Neutrophil (primary cell): ENCODE data around the gene ZNF506.
"Not testable (repeated sequence)": the region's sequence is repeated elsewhere in the genome, so short reads cannot be mapped to it uniquely, and the experiment has no call there.

Experiments
- H3K27ac ChIP-seq: fragments of 200-600 bp; sonication (generic); 2 replicates; pipeline ENCODE4 v1.5.1; 2016; ENCODE audit warnings: mild to moderate bottlenecking, moderate library complexity
- H3K27me3 ChIP-seq: fragments of 200-600 bp; sonication (generic); 2 replicates; pipeline ENCODE4 v1.6.0; 2016; ENCODE audit warnings: mild to moderate bottlenecking
- H3K36me3 ChIP-seq: fragments of 200-600 bp; sonication (generic); 2 replicates; pipeline ENCODE4 v1.5.1; 2017
- H3K4me1 ChIP-seq, 2 experiments: fragments of 200-600 bp in 1 of 2; sonication (generic) in 1 of 2; 1 replicate in 1 of 2; 2 replicates in 1 of 2; pipeline versions ENCODE4 v1.5.1 to v1.6.1; 2013 to 2016; ENCODE audit warnings: low read depth in 1 of 2, low read length in 1 of 2, mild to moderate bottlenecking in 1 of 2, moderate library complexity in 1 of 2; ENCODE audit not compliant: control insufficient read depth in 1 of 2, insufficient read depth in 1 of 2
- H3K4me3 ChIP-seq, 2 experiments: fragments of 200-600 bp in 1 of 2; sonication (generic) in 1 of 2; 1 replicate in 1 of 2; 2 replicates in 1 of 2; pipeline ENCODE4 v1.5.1; 2013 to 2016; ENCODE audit warnings: low read depth in 1 of 2, low read length in 1 of 2, mild to moderate bottlenecking in 1 of 2, moderate library complexity in 1 of 2
- H3K9me3 ChIP-seq: fragments of 200-600 bp; sonication (generic); 2 replicates; pipeline ENCODE4 v1.5.1; 2016
- TF ChIP-seq, protein P1 (sequence below): fragments of 200-600 bp; sonication (generic); IDR thresholded peaks from 2 replicates; pipeline ENCODE4 v1.5.1; 2016; ENCODE audit warnings: antibody characterized with exemption

The ZNF506 gene

DNA sequence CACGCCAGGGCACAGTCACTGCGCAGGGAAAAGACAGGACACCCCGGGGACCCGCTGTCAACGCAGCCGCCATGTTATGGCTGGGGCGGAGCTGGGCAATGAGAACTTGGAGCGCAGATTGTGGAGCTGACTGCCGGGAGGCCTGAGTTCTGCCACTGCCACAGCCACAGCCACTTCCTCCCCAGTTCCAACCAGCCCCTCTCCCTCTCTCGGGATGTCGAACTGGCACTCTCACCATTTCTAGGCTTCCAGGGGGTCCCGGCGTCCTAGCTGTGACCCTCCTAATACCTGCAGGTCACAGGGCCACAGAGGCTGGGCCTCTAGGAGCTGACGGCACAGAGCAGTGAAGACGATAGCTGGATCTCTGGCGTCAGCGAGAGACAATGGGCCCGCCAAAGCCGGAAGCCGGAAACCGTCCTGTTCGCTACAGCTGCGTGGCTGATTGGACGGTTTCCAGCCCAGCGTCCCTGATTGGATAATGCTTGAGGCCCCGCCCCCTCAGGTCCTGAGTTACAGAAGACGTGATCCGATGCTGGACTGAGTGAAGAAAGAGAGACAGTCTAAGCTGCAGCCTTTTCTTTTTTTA lies at the start of gene ZNF506:
TSS of gene ZNF506 (minus strand) at position 385 of the 586 bp plus-strand sequence. CDS start at position 238, 147 bp downstream.
- Histone ChIP-seq H3K27me3 (no peaks in the 10 kb centered on the region), H3K9me3 (peaks cover 4% of the 10 kb centered on the region), H3K4me3 (peak within 1 kb of the TSS; percentile 71 to 89), H3K36me3 (no peaks in the 10 kb centered on the region), H3K27ac (peak within 1 kb of the TSS; percentile 95), H3K4me1 (peaks cover 10 to 14% of the 10 kb centered on the region in 2 experiments)
- TF ChIP-seq, protein P1, sequence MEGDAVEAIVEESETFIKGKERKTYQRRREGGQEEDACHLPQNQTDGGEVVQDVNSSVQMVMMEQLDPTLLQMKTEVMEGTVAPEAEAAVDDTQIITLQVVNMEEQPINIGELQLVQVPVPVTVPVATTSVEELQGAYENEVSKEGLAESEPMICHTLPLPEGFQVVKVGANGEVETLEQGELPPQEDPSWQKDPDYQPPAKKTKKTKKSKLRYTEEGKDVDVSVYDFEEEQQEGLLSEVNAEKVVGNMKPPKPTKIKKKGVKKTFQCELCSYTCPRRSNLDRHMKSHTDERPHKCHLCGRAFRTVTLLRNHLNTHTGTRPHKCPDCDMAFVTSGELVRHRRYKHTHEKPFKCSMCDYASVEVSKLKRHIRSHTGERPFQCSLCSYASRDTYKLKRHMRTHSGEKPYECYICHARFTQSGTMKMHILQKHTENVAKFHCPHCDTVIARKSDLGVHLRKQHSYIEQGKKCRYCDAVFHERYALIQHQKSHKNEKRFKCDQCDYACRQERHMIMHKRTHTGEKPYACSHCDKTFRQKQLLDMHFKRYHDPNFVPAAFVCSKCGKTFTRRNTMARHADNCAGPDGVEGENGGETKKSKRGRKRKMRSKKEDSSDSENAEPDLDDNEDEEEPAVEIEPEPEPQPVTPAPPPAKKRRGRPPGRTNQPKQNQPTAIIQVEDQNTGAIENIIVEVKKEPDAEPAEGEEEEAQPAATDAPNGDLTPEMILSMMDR, result peak; percentile 6

DNA sequence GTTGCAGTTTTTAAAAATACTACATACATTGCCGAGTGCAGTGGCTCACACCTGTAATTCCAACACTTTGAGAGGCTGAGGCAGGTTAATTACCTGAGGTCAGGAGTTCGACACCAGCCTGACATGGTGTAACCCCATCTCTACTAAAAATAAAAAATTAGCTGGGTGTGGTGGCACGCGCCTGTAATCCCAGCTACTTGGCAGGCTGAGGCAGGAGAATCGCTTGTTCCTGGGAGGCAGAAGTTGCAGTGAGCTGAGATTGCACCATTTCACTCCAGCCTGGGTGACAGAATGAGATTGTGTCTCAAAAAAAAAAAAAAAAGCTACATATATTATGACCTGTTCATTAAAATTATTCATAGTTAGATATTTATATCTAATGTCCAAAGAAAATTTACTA lies 48.5 kb upstream of the ZNF506 start:
- not testable (repeated sequence) for H3K27me3 ChIP-seq, H3K36me3 ChIP-seq, H3K27ac ChIP-seq, H3K4me3 ChIP-seq
- peaks cover 10 to 12% of the 10 kb centered on the region in 2 experiments for H3K4me1 ChIP-seq
- peaks cover 13% of the 10 kb centered on the region for H3K9me3 ChIP-seq

DNA sequence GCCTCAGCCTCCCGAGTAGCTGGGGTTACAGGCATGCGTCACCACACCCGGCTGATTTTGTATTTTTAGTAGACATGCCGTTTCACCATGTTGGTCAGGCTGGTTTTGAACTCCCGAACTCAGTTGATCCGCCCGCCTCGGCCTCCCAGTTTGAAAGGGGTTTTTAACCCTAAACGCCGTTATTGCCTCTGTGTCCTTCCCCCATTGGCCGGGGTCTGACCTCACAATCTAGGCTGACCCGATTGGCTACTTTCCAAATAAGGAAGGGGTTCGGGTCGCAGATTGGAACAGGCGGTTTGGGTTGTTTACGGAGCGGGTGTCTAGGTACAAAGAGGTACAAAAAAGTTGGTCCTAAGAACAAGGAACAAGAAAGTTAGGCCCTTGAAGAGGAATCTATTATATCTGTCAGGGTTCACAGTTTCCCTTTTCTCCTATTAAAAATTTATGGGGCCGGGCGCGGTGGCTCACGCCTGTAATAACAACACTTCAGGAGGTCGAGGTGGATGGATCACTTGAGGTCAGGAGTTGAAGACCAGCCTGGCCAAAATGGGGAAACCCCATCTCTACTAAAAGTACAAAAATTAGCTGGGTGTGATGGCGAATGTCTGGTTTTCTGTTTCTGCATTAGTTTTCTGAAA lies 45.2 kb upstream of the ZNF506 start:
- Histone ChIP-seq H3K27me3 (no peaks in the 10 kb centered on the region), H3K4me1 (peaks cover 10 to 12% of the 10 kb centered on the region in 2 experiments), H3K36me3 (no peaks in the 10 kb centered on the region), H3K27ac (peak overlapping the region; percentile 86), H3K4me3 (peak overlapping the region; percentile 76 to 89), H3K9me3 (no peaks in the 10 kb centered on the region)
- TF ChIP-seq, protein P1, result no peak

DNA sequence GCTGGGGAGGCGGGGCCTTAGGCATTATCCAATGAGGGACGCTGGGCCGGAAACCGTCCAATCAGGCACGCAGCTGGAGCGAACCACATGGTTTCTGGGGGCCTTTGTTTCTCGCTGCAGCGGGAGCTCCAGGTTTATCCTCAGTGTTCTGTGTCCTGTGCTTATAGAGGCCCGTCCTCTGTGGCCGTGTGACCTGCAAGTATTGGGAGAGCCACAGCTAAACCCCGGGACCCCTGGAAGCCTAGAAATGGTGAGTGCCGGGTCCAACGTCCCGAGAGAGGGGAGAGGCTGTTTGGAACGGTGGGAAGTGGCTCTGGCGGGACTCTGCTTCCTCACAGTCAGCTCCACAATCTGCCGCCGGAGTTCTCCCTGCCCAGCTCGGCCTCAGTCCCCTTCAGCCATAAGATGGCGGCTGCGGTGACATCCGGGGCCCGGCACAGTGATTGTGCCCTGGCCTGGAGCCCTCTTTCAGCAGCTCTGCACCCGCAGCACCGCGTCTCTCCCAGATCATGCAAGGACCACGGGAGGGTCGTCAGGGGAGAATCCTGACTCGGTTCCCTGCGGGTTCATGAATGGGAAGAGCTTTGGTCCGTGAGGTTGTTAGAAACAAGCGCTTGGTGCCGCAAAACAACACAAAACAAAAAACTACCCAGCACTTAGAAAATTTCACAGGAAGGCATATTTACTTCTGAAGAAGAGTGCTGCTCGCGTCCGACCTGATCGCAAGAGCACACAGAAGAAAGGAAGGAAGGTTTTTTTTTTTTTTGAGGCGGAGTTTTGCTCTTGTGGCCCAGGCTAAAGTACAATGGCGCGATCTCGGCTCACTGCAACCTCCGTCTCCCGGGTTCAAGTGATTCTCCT lies 44.4 kb upstream of the ZNF506 start, which contains the start of gene ZNF253:
TSS of gene ZNF253 (plus strand) at position 133 of the 861 bp plus-strand sequence. CDS start at position 248, 115 bp downstream.
- TF ChIP-seq, protein P1, result no peak
- peaks cover 10 to 12% of the 10 kb centered on the region in 2 experiments for H3K4me1 ChIP-seq
- H3K4me3 ChIP-seq, result peak within 1 kb of the TSS; percentile 76 to 89
- peak within 1 kb of the TSS; percentile 86 for H3K27ac ChIP-seq
- H3K36me3 ChIP-seq, result no peaks in the 10 kb centered on the region
- H3K27me3 ChIP-seq, result peaks cover 2% of the 10 kb centered on the region
- no peaks in the 10 kb centered on the region for H3K9me3 ChIP-seq

DNA sequence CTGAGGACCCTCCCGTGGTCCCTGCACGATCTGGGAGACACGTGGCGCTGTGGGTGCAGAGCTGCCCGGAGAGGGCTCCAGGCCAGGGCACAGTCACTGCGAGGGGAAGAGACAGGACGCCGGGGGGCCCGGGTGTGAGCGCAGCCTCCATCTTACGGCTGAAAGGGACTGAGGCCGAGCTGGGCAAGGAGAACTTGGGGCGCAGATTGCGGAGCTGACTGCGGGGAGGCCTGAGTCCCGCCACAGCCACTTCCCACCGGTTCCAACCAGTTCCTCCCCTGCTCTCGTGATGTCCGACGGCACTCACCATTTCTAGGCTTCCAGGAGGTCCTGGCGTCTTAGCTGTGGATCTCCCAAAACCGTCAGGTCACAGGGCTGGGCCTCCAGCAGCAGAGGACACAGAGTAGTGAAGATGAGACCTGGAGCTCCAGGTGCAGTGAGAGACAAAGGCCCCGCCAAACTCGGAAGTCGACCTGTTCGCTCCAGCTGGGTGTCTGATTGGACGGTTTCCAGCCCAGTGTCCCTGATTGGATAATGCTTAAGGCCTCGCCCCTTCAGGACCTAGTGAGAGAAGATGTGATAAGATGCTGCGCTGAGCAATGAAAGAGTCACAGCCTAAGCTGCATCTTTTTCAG lies 39.3 kb upstream of the ZNF506 start:
- H3K4me3 ChIP-seq, result peak overlapping the region in 1 of 2 experiments; percentile 18

More for the DNA sequence above, 39.3 kb upstream of the ZNF506 start:
- H3K27me3 ChIP-seq, result peaks cover 9% of the 10 kb centered on the region
- TF ChIP-seq, protein P1, result no peak
- H3K36me3 ChIP-seq, result no peaks in the 10 kb centered on the region
- H3K9me3 ChIP-seq, result no peaks in the 10 kb centered on the region
- no peak overlapping the region for H3K27ac ChIP-seq
- peaks cover 0 to 3% of the 10 kb centered on the region in 2 experiments for H3K4me1 ChIP-seq
